Measurements from ENCODE around the gene TMEM164.

TMEM164 gene

DNA sequence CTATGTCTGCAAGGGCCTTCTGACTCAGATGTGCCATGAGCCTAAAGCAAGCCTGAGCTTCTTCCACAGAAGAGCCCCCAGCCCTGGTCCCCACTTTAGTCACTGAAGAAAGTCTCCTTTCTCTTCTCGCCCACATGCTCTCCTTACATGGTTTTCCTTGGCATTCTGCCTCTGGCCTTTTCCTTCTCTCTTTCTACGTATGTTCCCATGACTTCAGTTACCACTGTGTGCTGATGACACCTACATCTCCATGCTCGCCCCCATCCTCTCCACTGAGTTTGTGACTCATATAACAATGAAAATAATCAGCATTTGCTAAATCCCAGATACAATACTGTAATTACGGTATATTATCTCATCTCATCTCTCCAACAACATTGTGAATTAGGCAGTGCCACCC lies 165.7 kb downstream of the TMEM164 start:
- H3K4me3 ChIP-seq (ENCODE audit: low read depth, low read length): no peak overlapping the region
- TF ChIP-seq, protein P1, sequence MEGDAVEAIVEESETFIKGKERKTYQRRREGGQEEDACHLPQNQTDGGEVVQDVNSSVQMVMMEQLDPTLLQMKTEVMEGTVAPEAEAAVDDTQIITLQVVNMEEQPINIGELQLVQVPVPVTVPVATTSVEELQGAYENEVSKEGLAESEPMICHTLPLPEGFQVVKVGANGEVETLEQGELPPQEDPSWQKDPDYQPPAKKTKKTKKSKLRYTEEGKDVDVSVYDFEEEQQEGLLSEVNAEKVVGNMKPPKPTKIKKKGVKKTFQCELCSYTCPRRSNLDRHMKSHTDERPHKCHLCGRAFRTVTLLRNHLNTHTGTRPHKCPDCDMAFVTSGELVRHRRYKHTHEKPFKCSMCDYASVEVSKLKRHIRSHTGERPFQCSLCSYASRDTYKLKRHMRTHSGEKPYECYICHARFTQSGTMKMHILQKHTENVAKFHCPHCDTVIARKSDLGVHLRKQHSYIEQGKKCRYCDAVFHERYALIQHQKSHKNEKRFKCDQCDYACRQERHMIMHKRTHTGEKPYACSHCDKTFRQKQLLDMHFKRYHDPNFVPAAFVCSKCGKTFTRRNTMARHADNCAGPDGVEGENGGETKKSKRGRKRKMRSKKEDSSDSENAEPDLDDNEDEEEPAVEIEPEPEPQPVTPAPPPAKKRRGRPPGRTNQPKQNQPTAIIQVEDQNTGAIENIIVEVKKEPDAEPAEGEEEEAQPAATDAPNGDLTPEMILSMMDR (conservative IDR thresholded peaks at IDR 0.05; ENCODE audit: low read depth, low read length): no peak
- DNase-seq (ENCODE audit: low read depth): peak; percentile 80

DNA sequence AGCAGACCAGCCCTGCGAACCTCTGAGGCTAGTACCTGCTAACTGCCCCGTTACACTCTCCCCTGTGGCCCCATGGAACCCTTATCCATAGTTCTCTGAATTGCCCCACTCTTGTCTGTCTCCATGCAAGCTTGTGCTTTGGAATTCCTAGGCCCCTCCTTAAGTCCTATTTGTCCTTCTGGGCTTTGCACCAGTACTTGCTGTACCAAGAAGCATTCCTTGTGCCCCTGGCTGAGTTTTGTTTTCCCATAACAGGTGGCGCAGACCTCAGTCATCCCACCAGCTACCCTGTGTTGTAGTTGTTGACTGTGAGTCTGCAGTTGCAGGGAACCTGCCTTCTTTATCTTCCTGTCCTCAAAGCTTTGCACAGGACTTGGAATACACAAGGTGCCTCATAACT lies 167.1 kb downstream of the TMEM164 start:
- TF ChIP-seq, protein P1 (conservative IDR thresholded peaks at IDR 0.05; ENCODE audit: low read depth, low read length): no peak
- no peak for DNase-seq (ENCODE audit: low read depth)
- H3K4me3 ChIP-seq (ENCODE audit: low read depth, low read length): no peak overlapping the region

DNA sequence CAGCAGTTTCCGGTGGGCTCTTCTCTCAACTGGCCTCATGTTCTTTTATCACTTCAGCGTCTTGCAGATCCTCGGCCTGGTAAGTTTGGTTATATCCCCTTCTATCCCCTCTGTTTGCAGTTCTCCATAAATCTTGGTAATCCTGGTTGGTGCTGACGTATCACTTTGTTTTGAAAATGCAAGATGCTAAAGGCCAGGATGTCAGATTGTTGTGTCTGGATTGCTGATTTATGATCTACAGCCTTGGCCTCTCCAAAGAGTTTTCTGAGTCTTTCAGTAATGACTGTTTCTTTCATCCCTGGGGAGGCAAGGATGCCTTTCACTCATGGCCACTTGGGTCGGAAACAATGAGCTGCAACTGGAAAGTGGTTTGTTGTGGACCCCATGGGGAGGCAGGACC lies 168.5 kb downstream of the TMEM164 start:
- no peak for DNase-seq (ENCODE audit: low read depth)
- H3K4me3 ChIP-seq (ENCODE audit: low read depth, low read length): no peak overlapping the region
- TF ChIP-seq, protein P1 (conservative IDR thresholded peaks at IDR 0.05; ENCODE audit: low read depth, low read length): no peak

DNA sequence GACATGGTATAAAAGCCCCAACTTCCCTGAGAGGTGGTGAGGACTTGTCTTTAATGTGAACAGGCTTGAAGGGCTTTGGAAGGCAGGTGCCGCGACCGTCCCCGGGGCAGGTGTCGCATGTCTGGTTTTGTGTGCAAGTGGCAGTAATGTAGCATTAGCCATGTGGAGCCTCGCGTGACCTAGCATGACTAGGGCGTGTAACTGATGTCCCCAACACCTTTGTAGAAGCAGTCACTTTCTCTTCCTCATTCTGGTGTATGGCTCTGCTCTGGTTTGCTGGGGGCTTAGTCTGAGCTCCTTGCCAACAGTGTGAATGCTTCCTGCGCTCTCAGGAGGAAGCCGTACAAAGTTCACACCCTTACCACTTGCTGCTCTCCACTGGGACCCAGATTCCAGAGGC lies 169.3 kb downstream of the TMEM164 start:
- TF ChIP-seq, protein P1 (conservative IDR thresholded peaks at IDR 0.05; ENCODE audit: low read depth, low read length): no peak
- H3K4me3 ChIP-seq (ENCODE audit: low read depth, low read length): no peak overlapping the region
- no peak for DNase-seq (ENCODE audit: low read depth)

DNA sequence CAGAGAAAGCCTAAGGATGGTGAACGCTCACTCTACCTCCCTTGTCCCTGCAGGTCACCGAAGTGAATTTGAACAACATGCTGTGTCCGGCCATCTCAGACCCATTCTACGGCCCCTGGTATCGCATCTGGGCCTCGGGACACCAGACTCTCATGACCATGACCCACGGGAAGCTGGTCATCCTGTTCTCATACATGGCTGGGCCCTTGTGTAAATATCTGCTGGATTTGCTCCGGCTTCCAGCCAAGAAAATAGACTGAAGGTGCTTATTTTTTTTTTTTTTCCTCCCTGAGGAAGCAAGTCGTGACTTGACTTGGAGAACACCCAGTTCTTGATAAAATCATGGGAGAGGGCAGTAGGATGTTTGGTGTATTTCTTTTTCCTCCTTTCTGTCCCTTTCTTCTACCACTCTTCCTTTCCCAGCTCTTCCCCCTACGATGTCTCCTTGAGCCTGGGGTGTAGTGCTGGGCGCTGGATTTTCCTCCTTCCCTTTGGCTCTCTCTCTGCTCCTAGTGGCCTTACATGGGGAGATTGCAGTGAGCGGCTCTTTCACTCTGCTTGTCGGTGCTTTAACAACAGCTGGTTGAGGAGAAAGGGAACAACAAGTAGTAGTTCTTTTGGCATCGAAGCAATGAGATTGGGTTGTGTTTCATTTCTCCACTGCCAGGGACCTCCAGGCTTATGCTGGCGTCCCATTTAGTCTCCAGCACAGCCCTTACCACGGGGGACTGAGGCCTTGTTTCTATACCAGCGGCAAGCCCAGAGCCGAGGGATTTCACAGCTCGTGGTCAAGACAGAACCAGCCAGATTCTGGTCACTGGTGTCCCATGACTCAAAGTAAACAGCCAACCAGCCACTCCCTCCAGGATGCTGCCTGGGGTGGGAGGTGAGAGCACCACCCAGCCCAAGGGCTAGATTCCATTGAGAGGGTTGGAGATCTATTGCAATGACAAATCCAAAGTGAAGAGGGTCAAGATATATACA lies 170.6 kb downstream of the TMEM164 start:
- TF ChIP-seq, protein P1 (conservative IDR thresholded peaks at IDR 0.05; ENCODE audit: low read depth, low read length): no peak
- no peak overlapping the region for H3K4me3 ChIP-seq (ENCODE audit: low read depth, low read length)
- DNase-seq (ENCODE audit: low read depth): peak; percentile 26

DNA sequence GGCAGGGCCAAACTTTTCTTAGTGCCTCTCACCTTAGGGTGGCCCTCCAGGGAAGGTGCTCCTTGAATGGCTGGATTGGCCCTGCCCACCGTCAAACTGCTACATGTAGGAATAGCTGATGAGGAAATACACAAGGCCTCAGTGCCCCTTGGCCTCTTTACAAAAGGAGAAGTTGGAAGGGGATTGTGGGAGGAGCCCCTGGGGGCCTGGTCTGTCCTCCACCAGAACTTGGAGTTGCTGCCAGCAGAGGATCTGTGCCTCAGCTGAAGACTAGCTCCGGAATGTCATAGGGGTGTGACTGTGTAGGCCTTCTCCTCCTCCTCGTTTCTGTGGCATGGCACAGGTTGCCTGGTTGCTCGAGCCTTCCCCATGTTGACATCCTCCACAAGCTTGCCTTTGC lies 172.2 kb downstream of the TMEM164 start:
- TF ChIP-seq, protein P1 (conservative IDR thresholded peaks at IDR 0.05; ENCODE audit: low read depth, low read length): no peak
- no peak overlapping the region for H3K4me3 ChIP-seq (ENCODE audit: low read depth, low read length)
- no peak for DNase-seq (ENCODE audit: low read depth)

DNA sequence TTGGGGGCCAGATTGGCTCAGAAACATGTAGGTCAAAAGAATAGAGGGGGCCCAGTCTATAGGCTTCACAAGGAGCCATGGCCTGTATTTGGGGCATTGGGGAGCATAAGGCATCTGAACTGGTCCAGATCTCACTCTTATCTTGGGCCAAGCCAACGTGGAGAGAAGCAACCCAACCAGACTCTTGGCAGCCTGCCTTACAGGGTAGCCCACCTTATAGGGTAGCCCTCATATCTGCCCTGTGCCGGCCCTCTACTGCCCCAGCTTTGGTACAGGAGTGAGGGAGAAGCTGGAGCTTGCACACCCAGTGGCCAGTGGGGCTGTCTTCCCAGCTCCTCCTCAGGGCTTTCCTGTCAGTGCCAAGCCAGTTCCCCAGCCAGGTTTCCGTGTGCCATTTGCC lies 172.8 kb downstream of the TMEM164 start:
- TF ChIP-seq, protein P1 (conservative IDR thresholded peaks at IDR 0.05; ENCODE audit: low read depth, low read length): no peak
- H3K4me3 ChIP-seq (ENCODE audit: low read depth, low read length): no peak overlapping the region
- no peak for DNase-seq (ENCODE audit: low read depth)
